HepG2 (cell line): ENCODE data around the gene PLA2G12B. TPM values are rescaled to one million over a fixed set of nuclear protein-coding genes. Genes with fewer than 3 reads are reported as not detected.

Experiments used
- BRCA1 ChIP-seq: sonication (generic); formaldehyde crosslinking; IDR thresholded peaks from 2 replicates; pipeline ENCODE4 v1.4.0; 2020; ENCODE audit warnings: missing genetic modification reagents
- CEBPB ChIP-seq: IDR thresholded peaks from 2 replicates; pipeline ENCODE4 v1.6.1; 2011; ENCODE audit warnings: low read depth, low read length, improper control_type of control experiment, borderline replicate concordance
- FOXP1 ChIP-seq, 2 experiments: fragments of 450-650 bp in 1 of 2; IDR thresholded peaks; 2 replicates each; pipeline ENCODE4 v1.6.1; 2017 to 2018; ENCODE audit warnings: antibody characterized with exemption in 1 of 2
- GZF1 ChIP-seq: sonication (generic); formaldehyde crosslinking; IDR thresholded peaks from 2 replicates; pipeline ENCODE4 v1.5.1; 2020; ENCODE audit warnings: mild to moderate bottlenecking, missing genetic modification reagents
- HMGXB3 ChIP-seq: sonication (generic); formaldehyde crosslinking; IDR thresholded peaks from 2 replicates; pipeline ENCODE4 v1.4.0; 2020; ENCODE audit warnings: missing genetic modification reagents, borderline replicate concordance
- MAFK ChIP-seq, 2 experiments: IDR thresholded peaks in 1 of 2; conservative IDR thresholded peaks in 1 of 2; 2 replicates each; pipeline ENCODE4 v1.6.1; 2011; ENCODE audit warnings: improper control_type of control experiment in 2 of 2, low read length in 2 of 2
- MEIS2 ChIP-seq: sonication (generic); formaldehyde crosslinking; IDR thresholded peaks from 2 replicates; pipeline ENCODE4 v1.9.0; 2021; ENCODE audit warnings: mild to moderate bottlenecking, missing genetic modification reagents
- NFKBIZ ChIP-seq: IDR thresholded peaks from 2 replicates; pipeline ENCODE4 v1.6.1; 2018; ENCODE audit warnings: missing genetic modification reagents, missing compliant biosample characterization
- RFX5 ChIP-seq: IDR thresholded peaks from 2 replicates; pipeline ENCODE4 v1.6.1; 2011; ENCODE audit warnings: low read depth, low read length, improper control_type of control experiment
- SOX5 ChIP-seq: IDR thresholded peaks from 2 replicates; pipeline ENCODE4 v1.6.1; 2016; ENCODE audit warnings: borderline replicate concordance
- SP5 ChIP-seq: IDR thresholded peaks from 2 replicates; pipeline ENCODE4 v1.6.1; 2016; ENCODE audit warnings: low read depth, borderline replicate concordance
- STAT6 ChIP-seq: sonication (generic); formaldehyde crosslinking; IDR thresholded peaks from 2 replicates; pipeline ENCODE4 v1.4.0; 2020; ENCODE audit warnings: missing genetic modification reagents, mild to moderate bottlenecking, borderline replicate concordance
- ZBTB8A ChIP-seq: sonication (generic); formaldehyde crosslinking; IDR thresholded peaks from 2 replicates; pipeline ENCODE4 v1.4.0; 2020; ENCODE audit warnings: mild to moderate bottlenecking, low read depth, missing genetic modification reagents, borderline replicate concordance
- ZFP36L2 ChIP-seq: sonication (generic); formaldehyde crosslinking; IDR thresholded peaks from 2 replicates; pipeline ENCODE4 v1.4.0; 2020; ENCODE audit warnings: missing genetic modification reagents
- ZFP82 ChIP-seq: sonication (generic); formaldehyde crosslinking; IDR thresholded peaks from 2 replicates; pipeline ENCODE4 v1.5.1; 2020; ENCODE audit warnings: mild to moderate bottlenecking, missing genetic modification reagents, borderline replicate concordance
- ZFYVE20 ChIP-seq: sonication (generic); formaldehyde crosslinking; IDR thresholded peaks from 2 replicates; pipeline ENCODE4 v1.8.0; 2023; ENCODE audit warnings: low read depth, mild to moderate bottlenecking, moderate library complexity, missing genetic modification reagents, borderline replicate concordance
- ZNF230 ChIP-seq: sonication (generic); formaldehyde crosslinking; IDR thresholded peaks from 2 replicates; pipeline ENCODE4 v1.4.0; 2020; ENCODE audit warnings: mild to moderate bottlenecking, missing genetic modification reagents
- ZNF460 ChIP-seq: sonication (generic); formaldehyde crosslinking; IDR thresholded peaks from 2 replicates; pipeline ENCODE4 v1.5.1; 2020; ENCODE audit warnings: missing genetic modification reagents, mild to moderate bottlenecking, borderline replicate concordance
- ZNF530 ChIP-seq: sonication (generic); formaldehyde crosslinking; IDR thresholded peaks from 2 replicates; pipeline ENCODE4 v1.5.0; 2020; ENCODE audit warnings: low read depth, mild to moderate bottlenecking, missing genetic modification reagents
- ZNF687 ChIP-seq: sonication (generic); formaldehyde crosslinking; IDR thresholded peaks from 2 replicates; pipeline ENCODE4 v1.5.1; 2020; ENCODE audit warnings: mild to moderate bottlenecking, missing genetic modification reagents, moderate library complexity
- polyA plus RNA-seq, 8 experiments: library from polyadenylated mRNA; depleted of rRNA in 3 of 8; stranded (reverse) in 7 of 8; unstranded in 1 of 8; fragments of >200 nt; fragmentation: Illumina TruSeq in 4 of 8; extraction: Trizol in 4 of 8; gene quantifications; 2 replicates each; pipeline versions ENCODE4 v1.2.1 to v1.2.3, GENCODE V29; 2011 to 2016; ENCODE audit warnings: low read depth in 4 of 8, missing spikeins in 1 of 8, mixed read lengths in 1 of 8; ENCODE audit not compliant: insufficient read depth in 1 of 8
- total RNA-seq, 5 experiments: library from RNA; depleted of rRNA; stranded (reverse); fragments of >200 nt; fragmentation: Illumina TruSeq; extraction: Trizol; gene quantifications; 2 replicates each; pipeline ENCODE4 v1.2.3, GENCODE V29; 2016; ENCODE audit warnings: low read depth in 1 of 5

Gene PLA2G12B
- total and polyA plus RNA-seq, 2 of the 13 experiments (the other 11 are each of a cell fraction or from before 2014, with no cell fraction given) = 7.7 to 38.0 TPM

- TF ChIP-seq ZNF460 (CRISPR knock-in tag) (no peak), FOXP1 (IDR thresholded peaks at IDR 0.05) (0 out of 2 replicates have a peak, but pooled peaks have one; percentile 35), FOXP1 (CRISPR knock-in tag; IDR thresholded peaks at IDR 0.05) (peak; percentile 50), ZFP82 (no peak), MEIS2 (CRISPR knock-in tag) (0 out of 2 replicates have a peak, but pooled peaks have one; percentile 13), ZFYVE20 (CRISPR knock-in tag) (no peak), STAT6 (CRISPR knock-in tag) (0 out of 2 replicates have a peak, but pooled peaks have one; percentile 43), CEBPB (no peak), ZBTB8A (CRISPR knock-in tag) (no peak), BRCA1 (CRISPR knock-in tag) (no peak), HMGXB3 (CRISPR knock-in tag) (no peak), ZFP36L2 (CRISPR knock-in tag) (no peak), SOX5 (CRISPR knock-in tag) (no peak), ZNF687 (no peak), NFKBIZ (CRISPR knock-in tag) (no peak), ZNF230 (CRISPR knock-in tag) (no peak), MAFK (conservative IDR thresholded peaks at IDR 0.05 in 1 of 2, IDR thresholded peaks at IDR 0.05 in 1 of 2; ENCODE audit: low read length in 2 of 2) (no peak), RFX5 (no peak), GZF1 (CRISPR knock-in tag) (no peak), ZNF530 (no peak), SP5 (CRISPR knock-in tag) (no peak)
Measured at GRCh38 chr10:72952642-72953158, 1.9 kb downstream of the PLA2G12B start (continued).
